ENCODE results near the gene C11orf68. TPM values are rescaled to one million over a fixed set of nuclear protein-coding genes. Genes with fewer than 3 reads are reported as not detected.

Gene C11orf68
- total and polyA plus RNA-seq, 10 of the 15 experiments (the other 5 are each of a cell fraction or from before 2014, with no cell fraction given): 3.0 to 25.4 (median 16.7) TPM

GRCh38 chr11:65961267-65962140, 42.6 kb upstream of the C11orf68 start, which contains the start of gene SART1 (continued):
- TF ChIP-seq NR2C2 (IDR thresholded peaks at IDR 0.05; ENCODE audit: borderline replicate concordance, control insufficient read depth, insufficient read length, low read depth) (peak; percentile 80), POLR2A (IDR thresholded peaks at IDR 0.05; ENCODE audit: low read depth, low read length) (peak; percentile 92), NR2C1 (IDR thresholded peaks at IDR 0.05) (peak; percentile 98), MEF2B (IDR thresholded peaks at IDR 0.05; ENCODE audit: partially characterized antibody, poor library complexity, severe bottlenecking) (peak; percentile 36), CHD4 (IDR thresholded peaks at IDR 0.05) (no peak), PRDM15 (CRISPR knock-in tag; IDR thresholded peaks at IDR 0.05) (no peak), YBX1 (IDR thresholded peaks at IDR 0.05) (no peak), RUNX3 (IDR thresholded peaks at IDR 0.05; ENCODE audit: low read length) (no peak), TBL1XR1 (IDR thresholded peaks at IDR 0.05; ENCODE audit: low read depth, low read length) (peak; percentile 52; the same call in 1 of the 2 replicates), BRCA1 (IDR thresholded peaks at IDR 0.05; ENCODE audit: low read depth, low read length) (no peak), TAF1 (IDR thresholded peaks at IDR 0.05; ENCODE audit: borderline replicate concordance, low read depth, low read length) (peak; percentile 99), TARDBP (IDR thresholded peaks at IDR 0.05; ENCODE audit: borderline replicate concordance) (peak; percentile 72; the same call in 1 of the 2 replicates), RBBP5 (conservative IDR thresholded peaks at IDR 0.05) (no peak), EP300 (IDR thresholded peaks at IDR 0.05; ENCODE audit: borderline replicate concordance in 1 of 2, control insufficient read depth in 1 of 2, low read depth in 2 of 2, low read length in 2 of 2) (no peak), RAD21 (IDR thresholded peaks at IDR 0.05; ENCODE audit: insufficient read depth, low read depth, low read length) (no peak), CREB1 (IDR thresholded peaks at IDR 0.05; ENCODE audit: low read depth) (peak; percentile 76), TCF3 (IDR thresholded peaks at IDR 0.05; ENCODE audit: borderline replicate concordance, insufficient read depth, low read depth, low read length) (no peak), POLR2AphosphoS2 (IDR thresholded peaks at IDR 0.05; ENCODE audit: low read depth, low read length) (peak; percentile 87), CBX5 (IDR thresholded peaks at IDR 0.05; ENCODE audit: low read depth) (no peak), PAX8 (IDR thresholded peaks at IDR 0.05) (no peak)
- TF ChIP-seq, protein P1, sequence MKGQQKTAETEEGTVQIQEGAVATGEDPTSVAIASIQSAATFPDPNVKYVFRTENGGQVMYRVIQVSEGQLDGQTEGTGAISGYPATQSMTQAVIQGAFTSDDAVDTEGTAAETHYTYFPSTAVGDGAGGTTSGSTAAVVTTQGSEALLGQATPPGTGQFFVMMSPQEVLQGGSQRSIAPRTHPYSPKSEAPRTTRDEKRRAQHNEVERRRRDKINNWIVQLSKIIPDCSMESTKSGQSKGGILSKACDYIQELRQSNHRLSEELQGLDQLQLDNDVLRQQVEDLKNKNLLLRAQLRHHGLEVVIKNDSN (IDR thresholded peaks at IDR 0.05; ENCODE audit: borderline replicate concordance, extremely low read length, insufficient read depth, low read depth, low read length): no peak
- TF ChIP-seq, protein P2, sequence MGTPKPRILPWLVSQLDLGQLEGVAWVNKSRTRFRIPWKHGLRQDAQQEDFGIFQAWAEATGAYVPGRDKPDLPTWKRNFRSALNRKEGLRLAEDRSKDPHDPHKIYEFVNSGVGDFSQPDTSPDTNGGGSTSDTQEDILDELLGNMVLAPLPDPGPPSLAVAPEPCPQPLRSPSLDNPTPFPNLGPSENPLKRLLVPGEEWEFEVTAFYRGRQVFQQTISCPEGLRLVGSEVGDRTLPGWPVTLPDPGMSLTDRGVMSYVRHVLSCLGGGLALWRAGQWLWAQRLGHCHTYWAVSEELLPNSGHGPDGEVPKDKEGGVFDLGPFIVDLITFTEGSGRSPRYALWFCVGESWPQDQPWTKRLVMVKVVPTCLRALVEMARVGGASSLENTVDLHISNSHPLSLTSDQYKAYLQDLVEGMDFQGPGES (IDR thresholded peaks at IDR 0.05): no peak
- TF ChIP-seq, protein P3, sequence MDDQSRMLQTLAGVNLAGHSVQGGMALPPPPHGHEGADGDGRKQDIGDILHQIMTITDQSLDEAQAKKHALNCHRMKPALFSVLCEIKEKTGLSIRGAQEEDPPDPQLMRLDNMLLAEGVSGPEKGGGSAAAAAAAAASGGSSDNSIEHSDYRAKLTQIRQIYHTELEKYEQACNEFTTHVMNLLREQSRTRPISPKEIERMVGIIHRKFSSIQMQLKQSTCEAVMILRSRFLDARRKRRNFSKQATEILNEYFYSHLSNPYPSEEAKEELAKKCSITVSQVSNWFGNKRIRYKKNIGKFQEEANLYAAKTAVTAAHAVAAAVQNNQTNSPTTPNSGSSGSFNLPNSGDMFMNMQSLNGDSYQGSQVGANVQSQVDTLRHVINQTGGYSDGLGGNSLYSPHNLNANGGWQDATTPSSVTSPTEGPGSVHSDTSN (IDR thresholded peaks at IDR 0.05; ENCODE audit: insufficient replicate concordance, low read depth, low read length): no peak
- TF ChIP-seq, protein P4, sequence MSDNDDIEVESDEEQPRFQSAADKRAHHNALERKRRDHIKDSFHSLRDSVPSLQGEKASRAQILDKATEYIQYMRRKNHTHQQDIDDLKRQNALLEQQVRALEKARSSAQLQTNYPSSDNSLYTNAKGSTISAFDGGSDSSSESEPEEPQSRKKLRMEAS (IDR thresholded peaks at IDR 0.05; ENCODE audit: low read depth, low read length): no peak

Measured in GM12878 (cell line).